ENCODE data around the gene FRMD7. TPM values are rescaled to one million over a fixed set of nuclear protein-coding genes. Genes with fewer than 3 reads are reported as not detected.
"Not testable (repeated sequence)": the region's sequence is repeated elsewhere in the genome, so short reads cannot be mapped to it uniquely, and the experiment has no call there.

FRMD7 gene
- total and polyA plus RNA-seq, 5 donors from 2014 or later = not detected

GRCh38 chrX:132118358-132118757 lies 9.5 kb downstream of the FRMD7 start:
- no peak for ATAC-seq (ENCODE audit: low read depth in 2 of 2)
- H3K27me3 Mint-ChIP-seq = peaks cover 4% of the 10 kb centered on the region
- Histone ChIP-seq H3K36me3 (ENCODE audit: control insufficient read depth, insufficient read depth, low read length) (no peaks in the 10 kb centered on the region), H3K9me3 (ENCODE audit: control insufficient read depth in 2 of 2, low read length in 2 of 2) (no peaks in the 10 kb centered on the region), H3K27me3 (ENCODE audit: control insufficient read depth, insufficient read depth, low read length) (no peaks in the 10 kb centered on the region), H3K27ac (ENCODE audit: insufficient read depth, low read length, poor library complexity, severe bottlenecking) (no peak overlapping the region), H3K4me1 (ENCODE audit: control insufficient read depth, insufficient read depth, low read length, poor library complexity, severe bottlenecking) (no peaks in the 10 kb centered on the region), H3K4me3 (ENCODE audit: low read depth, low read length) (no peak overlapping the region)
- H3K9me3 Mint-ChIP-seq = no peaks in the 10 kb centered on the region
- no peak for DNase-seq
- H3K36me3 Mint-ChIP-seq = no peaks in the 10 kb centered on the region
- no peaks in the 10 kb centered on the region for H3K4me1 Mint-ChIP-seq
- no peak overlapping the region for H3K27ac Mint-ChIP-seq
- H3K4me3 Mint-ChIP-seq = no peak overlapping the region

GRCh38 chrX:132115792-132116191 lies 12.0 kb downstream of the FRMD7 start:
- H3K4me3 ChIP-seq (ENCODE audit: low read depth, low read length) = no peak overlapping the region
- no peaks in the 10 kb centered on the region for H3K27me3 ChIP-seq (ENCODE audit: control insufficient read depth, insufficient read depth, low read length)
- H3K36me3 ChIP-seq (ENCODE audit: control insufficient read depth, insufficient read depth, low read length) = no peaks in the 10 kb centered on the region
- Mint-ChIP-seq H3K27ac (no peak overlapping the region), H3K27me3 (peaks cover 4% of the 10 kb centered on the region), H3K36me3 (no peaks in the 10 kb centered on the region), H3K9me3 (no peaks in the 10 kb centered on the region), H3K4me1 (no peaks in the 10 kb centered on the region), H3K4me3 (no peak overlapping the region)
- no peak for ATAC-seq (ENCODE audit: low read depth in 2 of 2)
- H3K9me3 ChIP-seq (ENCODE audit: control insufficient read depth in 2 of 2, low read length in 2 of 2) = no peaks in the 10 kb centered on the region
- H3K4me1 ChIP-seq (ENCODE audit: control insufficient read depth, insufficient read depth, low read length, poor library complexity, severe bottlenecking) = no peaks in the 10 kb centered on the region
- no peak overlapping the region for H3K27ac ChIP-seq (ENCODE audit: insufficient read depth, low read length, poor library complexity, severe bottlenecking)
- DNase-seq = no peak

- DNase-seq = no peak
- no peak overlapping the region for H3K4me3 ChIP-seq (ENCODE audit: low read depth, low read length)
These were observed 13.2 kb downstream of the FRMD7 start for GRCh38 chrX:132114607-132115006.

GRCh38 chrX:132107291-132107690 lies 20.5 kb downstream of the FRMD7 start:
- Mint-ChIP-seq H3K9me3 (no peaks in the 10 kb centered on the region), H3K27ac (no peak overlapping the region), H3K4me1 (no peaks in the 10 kb centered on the region), H3K27me3 (no peaks in the 10 kb centered on the region), H3K36me3 (no peaks in the 10 kb centered on the region), H3K4me3 (no peak overlapping the region)
- ATAC-seq (ENCODE audit: low read depth in 2 of 2) = no peak
- Histone ChIP-seq H3K4me1 (ENCODE audit: control insufficient read depth, insufficient read depth, low read length, poor library complexity, severe bottlenecking) (no peaks in the 10 kb centered on the region), H3K9me3 (ENCODE audit: control insufficient read depth in 2 of 2, low read length in 2 of 2) (no peaks in the 10 kb centered on the region), H3K27me3 (ENCODE audit: control insufficient read depth, insufficient read depth, low read length) (no peaks in the 10 kb centered on the region), H3K4me3 (ENCODE audit: low read depth, low read length) (no peak overlapping the region), H3K27ac (ENCODE audit: insufficient read depth, low read length, poor library complexity, severe bottlenecking) (no peak overlapping the region), H3K36me3 (ENCODE audit: control insufficient read depth, insufficient read depth, low read length) (no peaks in the 10 kb centered on the region)
- DNase-seq = no peak

More at GRCh38 chrX:132114607-132115006, 13.2 kb downstream of the FRMD7 start:
- H3K4me3 Mint-ChIP-seq = no peak overlapping the region
- no peak overlapping the region for H3K27ac Mint-ChIP-seq
- Histone ChIP-seq H3K36me3 (ENCODE audit: control insufficient read depth, insufficient read depth, low read length) (no peaks in the 10 kb centered on the region), H3K27ac (ENCODE audit: insufficient read depth, low read length, poor library complexity, severe bottlenecking) (no peak overlapping the region), H3K27me3 (ENCODE audit: control insufficient read depth, insufficient read depth, low read length) (no peaks in the 10 kb centered on the region), H3K4me1 (ENCODE audit: control insufficient read depth, insufficient read depth, low read length, poor library complexity, severe bottlenecking) (no peaks in the 10 kb centered on the region), H3K9me3 (ENCODE audit: control insufficient read depth in 2 of 2, low read length in 2 of 2) (no peaks in the 10 kb centered on the region)
- no peaks in the 10 kb centered on the region for H3K9me3 Mint-ChIP-seq
- H3K27me3 Mint-ChIP-seq = peaks cover 4% of the 10 kb centered on the region
- no peaks in the 10 kb centered on the region for H3K36me3 Mint-ChIP-seq
- no peaks in the 10 kb centered on the region for H3K4me1 Mint-ChIP-seq
- no peak for ATAC-seq (ENCODE audit: low read depth in 2 of 2)

GRCh38 chrX:132101799-132102198 lies 26.0 kb downstream of the FRMD7 start:
- DNase-seq = no peak
- no peak overlapping the region for H3K4me3 ChIP-seq (ENCODE audit: low read depth, low read length)
- no peaks in the 10 kb centered on the region for H3K4me1 ChIP-seq (ENCODE audit: control insufficient read depth, insufficient read depth, low read length, poor library complexity, severe bottlenecking)
- H3K27me3 ChIP-seq (ENCODE audit: control insufficient read depth, insufficient read depth, low read length) = no peaks in the 10 kb centered on the region
- Mint-ChIP-seq H3K36me3 (no peaks in the 10 kb centered on the region), H3K27ac (no peak overlapping the region), H3K9me3 (no peaks in the 10 kb centered on the region), H3K27me3 (peaks cover 4% of the 10 kb centered on the region), H3K4me3 (no peak overlapping the region), H3K4me1 (no peaks in the 10 kb centered on the region)
- no peak for ATAC-seq (ENCODE audit: low read depth in 2 of 2)
- no peak overlapping the region for H3K27ac ChIP-seq (ENCODE audit: insufficient read depth, low read length, poor library complexity, severe bottlenecking)
- H3K36me3 ChIP-seq (ENCODE audit: control insufficient read depth, insufficient read depth, low read length) = no peaks in the 10 kb centered on the region
- no peaks in the 10 kb centered on the region for H3K9me3 ChIP-seq (ENCODE audit: control insufficient read depth in 2 of 2, low read length in 2 of 2)

GRCh38 chrX:132101206-132101605 lies 26.6 kb downstream of the FRMD7 start:
- H3K27me3 ChIP-seq (ENCODE audit: control insufficient read depth, insufficient read depth, low read length) = no peaks in the 10 kb centered on the region
- H3K27ac ChIP-seq (ENCODE audit: insufficient read depth, low read length, poor library complexity, severe bottlenecking) = no peak overlapping the region
- no peaks in the 10 kb centered on the region for H3K36me3 Mint-ChIP-seq
- H3K27me3 Mint-ChIP-seq = peaks cover 4% of the 10 kb centered on the region
- no peaks in the 10 kb centered on the region for H3K36me3 ChIP-seq (ENCODE audit: control insufficient read depth, insufficient read depth, low read length)
- H3K9me3 Mint-ChIP-seq = no peaks in the 10 kb centered on the region
- no peaks in the 10 kb centered on the region for H3K4me1 ChIP-seq (ENCODE audit: control insufficient read depth, insufficient read depth, low read length, poor library complexity, severe bottlenecking)
- ATAC-seq (ENCODE audit: low read depth in 2 of 2) = no peak
- H3K27ac Mint-ChIP-seq = no peak overlapping the region
- H3K4me3 Mint-ChIP-seq = no peak overlapping the region
- DNase-seq = no peak
- H3K4me3 ChIP-seq (ENCODE audit: low read depth, low read length) = no peak overlapping the region
- H3K9me3 ChIP-seq (ENCODE audit: control insufficient read depth in 2 of 2, low read length in 2 of 2) = no peaks in the 10 kb centered on the region
- no peaks in the 10 kb centered on the region for H3K4me1 Mint-ChIP-seq

- not testable (repeated sequence) for DNase-seq; H3K4me3 ChIP-seq (ENCODE audit: low read depth, low read length); H3K9me3 Mint-ChIP-seq; H3K36me3 ChIP-seq (ENCODE audit: control insufficient read depth, insufficient read depth, low read length); H3K27ac ChIP-seq (ENCODE audit: insufficient read depth, low read length, poor library complexity, severe bottlenecking); H3K4me1 ChIP-seq (ENCODE audit: control insufficient read depth, insufficient read depth, low read length, poor library complexity, severe bottlenecking); H3K27ac Mint-ChIP-seq; H3K4me1 Mint-ChIP-seq; H3K4me3 Mint-ChIP-seq; H3K36me3 Mint-ChIP-seq; H3K9me3 ChIP-seq (ENCODE audit: control insufficient read depth in 2 of 2, low read length in 2 of 2); ATAC-seq (ENCODE audit: low read depth in 2 of 2); H3K27me3 ChIP-seq (ENCODE audit: control insufficient read depth, insufficient read depth, low read length)
- H3K27me3 Mint-ChIP-seq = peaks cover 11% of the 10 kb centered on the region
These were observed 29.1 kb downstream of the FRMD7 start for GRCh38 chrX:132098704-132099103.

GRCh38 chrX:132094164-132094563 lies 33.7 kb downstream of the FRMD7 start:
- ATAC-seq (ENCODE audit: low read depth in 2 of 2) (no peak), DNase-seq (no peak)
- H3K27me3 ChIP-seq (ENCODE audit: control insufficient read depth, insufficient read depth, low read length) = no peaks in the 10 kb centered on the region
- Mint-ChIP-seq H3K4me3 (no peak overlapping the region), H3K27ac (no peak overlapping the region), H3K4me1 (peaks cover 0 to 3% (median 0%) of the 10 kb centered on the region in 4 donors), H3K9me3 (no peaks in the 10 kb centered on the region), H3K36me3 (no peaks in the 10 kb centered on the region), H3K27me3 (peaks cover 18% of the 10 kb centered on the region)
- H3K4me3 ChIP-seq (ENCODE audit: low read depth, low read length) = no peak overlapping the region
- H3K36me3 ChIP-seq (ENCODE audit: control insufficient read depth, insufficient read depth, low read length) = no peaks in the 10 kb centered on the region
- no peaks in the 10 kb centered on the region for H3K4me1 ChIP-seq (ENCODE audit: control insufficient read depth, insufficient read depth, low read length, poor library complexity, severe bottlenecking)
- H3K9me3 ChIP-seq (ENCODE audit: control insufficient read depth in 2 of 2, low read length in 2 of 2) = no peaks in the 10 kb centered on the region
- H3K27ac ChIP-seq (ENCODE audit: insufficient read depth, low read length, poor library complexity, severe bottlenecking) = no peak overlapping the region
